Muscle of back (tissue), 11 donors: ENCODE data around the gene B3GAT2. TPM values are rescaled to one million over a fixed set of nuclear protein-coding genes. Genes with fewer than 3 reads are reported as not detected.

Experiments
- DNase-seq, 3 donors: peaks; one replicate each; pipeline versions ENCODE4 v3.0.0 to v3.0.0-alpha.2; 2013
- polyA plus RNA-seq, 10 donors: library from polyadenylated mRNA; unstranded; fragments of 120-200 nt; gene quantifications; one replicate each; pipeline ENCODE4 v1.2.1, GENCODE V29; 2013; ENCODE audit not compliant: insufficient read length in 10 of 10

Gene B3GAT2
- polyA plus RNA-seq, 10 donors: 1.4 to 5.9 (median 2.5) TPM

DNA sequence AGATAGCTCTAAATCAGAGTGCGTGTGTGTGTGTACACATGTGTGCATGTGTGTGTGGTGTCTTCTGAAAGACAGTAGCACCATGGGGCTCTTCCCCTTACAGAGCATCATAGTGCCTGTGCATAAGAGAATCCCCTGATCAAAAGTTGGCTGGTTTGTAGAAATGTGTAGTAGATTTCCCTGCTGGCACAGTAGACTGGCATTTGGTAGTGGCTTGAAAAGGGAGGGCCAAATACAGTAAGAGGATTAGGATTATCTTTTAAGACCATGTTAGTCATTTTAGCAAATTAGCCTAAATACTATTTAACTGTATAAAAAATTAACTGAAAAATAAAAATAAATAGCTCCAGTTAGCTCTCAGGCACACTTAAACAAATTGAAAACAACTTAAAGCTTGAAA is 112.6 kb downstream of the B3GAT2 start:
- no peak for DNase-seq

DNA sequence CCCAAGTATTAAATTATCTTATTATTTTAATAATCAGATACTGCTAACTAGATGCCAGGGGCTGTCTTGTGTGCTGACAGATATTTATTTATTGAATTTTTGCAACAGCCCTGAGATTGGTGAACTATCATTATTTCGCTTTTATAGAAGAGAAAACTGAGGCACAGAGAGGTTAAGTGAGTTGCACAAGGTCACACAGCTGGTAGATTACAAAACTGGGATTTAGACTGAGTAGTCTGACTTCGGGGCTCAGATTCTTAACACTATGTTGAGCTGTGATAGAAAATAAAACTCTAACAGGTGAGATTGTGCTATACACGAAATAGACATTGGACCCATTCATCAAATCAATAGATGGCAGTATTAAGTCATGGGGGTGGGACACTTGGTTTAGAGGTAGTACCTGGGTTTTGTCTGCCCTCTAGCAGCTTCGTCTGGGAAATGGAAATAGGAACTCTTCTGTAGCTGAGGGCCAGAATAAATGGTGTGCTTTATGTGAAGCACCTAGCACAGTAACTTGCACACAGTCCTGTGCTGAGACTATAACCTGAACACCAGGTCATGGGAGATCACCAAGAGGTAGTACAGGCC is 113.4 kb downstream of the B3GAT2 start:
- DNase-seq: no peak

DNA sequence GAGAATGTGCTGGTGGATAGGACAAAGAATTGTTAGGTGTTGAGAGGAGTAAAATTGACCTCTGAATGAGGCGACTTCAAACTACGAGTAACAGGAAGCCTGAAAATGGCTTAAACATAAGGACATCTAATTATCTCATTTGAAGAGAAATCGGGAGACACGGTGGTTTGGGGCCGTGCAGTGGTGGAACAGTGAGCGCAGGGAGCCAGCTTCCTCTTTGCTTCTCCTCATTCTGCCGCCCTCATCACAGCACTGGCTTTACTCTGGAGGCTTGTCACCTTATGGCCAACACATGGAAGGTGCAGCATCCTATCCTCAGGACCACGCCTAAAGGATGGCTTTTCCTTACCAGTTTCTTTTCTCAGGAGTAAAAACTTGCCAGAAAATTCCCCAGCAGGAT is 114.3 kb downstream of the B3GAT2 start:
- DNase-seq: no peak

DNA sequence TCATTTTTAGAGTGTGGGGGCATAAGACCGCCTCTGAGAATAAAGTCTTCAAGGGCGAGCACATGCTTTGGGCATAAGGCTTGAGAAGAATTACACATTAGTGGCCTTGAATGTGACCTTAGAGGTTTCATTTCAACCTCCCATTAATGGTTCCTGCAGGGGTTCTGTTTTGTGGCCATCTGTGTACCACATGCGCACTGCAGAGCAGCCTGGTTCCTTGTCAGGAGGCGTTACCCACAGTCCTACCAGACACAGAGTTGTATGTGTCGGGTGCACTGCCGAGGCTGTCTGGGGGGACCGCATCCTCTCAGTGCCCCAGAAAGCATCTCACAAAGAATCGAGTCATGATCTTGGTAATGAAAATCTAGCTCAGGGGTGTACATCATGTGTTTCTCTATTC is 115.7 kb downstream of the B3GAT2 start:
- DNase-seq: no peak

DNA sequence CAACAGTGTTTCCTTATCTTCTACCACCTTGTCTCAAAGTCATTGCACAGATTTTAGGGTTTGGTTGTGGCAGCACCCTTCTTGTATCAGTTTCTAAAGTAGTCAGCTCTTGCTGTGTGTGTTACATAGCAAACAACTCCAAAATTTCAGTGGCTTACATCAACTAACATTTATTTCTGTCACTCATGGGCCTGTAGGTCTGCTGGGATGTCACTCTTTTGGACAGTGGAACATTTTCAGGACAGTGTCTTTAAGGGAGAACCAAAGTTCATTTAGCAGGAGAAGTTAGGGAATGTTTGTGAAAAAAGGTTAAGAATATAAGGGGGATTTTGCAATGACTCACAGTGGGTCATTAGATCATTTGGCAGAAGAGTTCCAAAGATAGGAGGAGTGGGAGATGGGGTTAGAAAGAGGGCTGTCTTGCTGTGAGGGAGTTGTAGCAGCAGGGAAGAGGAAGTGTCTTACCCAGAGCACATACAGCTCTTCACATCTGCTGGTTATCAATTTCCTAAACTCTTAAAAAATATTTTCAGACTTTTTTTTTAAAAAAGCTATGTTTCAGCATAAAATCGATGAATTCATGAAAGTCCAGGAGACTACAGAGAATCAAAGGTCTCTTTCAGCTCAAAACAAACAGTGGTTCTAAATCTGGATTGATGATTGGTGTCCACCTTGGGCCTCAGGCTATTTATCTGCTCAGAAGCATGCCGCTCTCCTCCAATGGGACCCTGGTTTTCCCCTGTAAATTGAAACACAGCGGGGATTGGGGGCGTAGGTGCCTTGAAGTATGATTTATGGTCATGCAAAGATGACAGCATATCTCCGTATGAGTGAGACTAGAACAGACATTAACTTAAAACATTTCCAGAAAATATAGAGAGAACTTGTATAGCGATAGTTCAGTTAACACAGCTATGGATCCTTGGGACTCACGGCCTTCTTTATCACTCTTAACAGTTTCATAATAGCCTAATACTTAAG is 117.3 kb downstream of the B3GAT2 start:
- DNase-seq: no peak

DNA sequence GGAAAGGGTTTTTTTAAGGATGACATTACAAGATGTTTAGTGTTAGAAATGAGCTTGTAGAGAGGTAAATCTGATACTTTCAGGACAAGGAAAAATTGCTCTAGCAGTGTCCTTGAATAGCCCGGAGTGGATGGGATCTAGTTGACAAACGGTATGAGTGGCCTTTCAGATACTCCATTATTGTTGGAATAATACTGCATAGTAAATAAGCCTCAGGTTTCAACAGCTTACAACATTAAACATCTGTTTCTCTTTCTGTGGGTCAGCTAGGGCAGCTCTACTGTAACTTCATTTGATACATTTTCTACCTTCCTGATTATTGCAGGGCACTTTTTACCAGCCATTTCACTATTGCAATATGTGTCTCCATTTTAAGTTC is 118.0 kb downstream of the B3GAT2 start:
- DNase-seq: no peak

DNA sequence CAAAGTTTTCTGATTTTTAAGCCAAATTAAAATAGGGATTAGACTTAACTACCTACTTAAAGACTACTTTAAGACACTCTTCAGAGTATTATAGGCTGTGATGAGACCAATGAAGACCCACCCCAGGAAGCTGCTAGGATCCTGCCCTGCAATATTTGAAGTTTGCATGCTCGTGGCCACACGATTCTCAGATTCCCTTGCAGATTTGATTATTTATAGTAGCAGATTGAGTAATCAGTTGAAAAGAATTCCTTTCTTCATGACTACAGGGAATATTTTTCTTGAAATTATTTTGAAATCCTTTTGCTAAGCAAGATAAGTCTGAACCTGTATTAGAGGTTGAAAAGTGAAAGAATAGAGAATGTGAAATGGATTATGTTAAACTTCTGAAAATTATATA is 122.3 kb downstream of the B3GAT2 start:
- DNase-seq: no peak

DNA sequence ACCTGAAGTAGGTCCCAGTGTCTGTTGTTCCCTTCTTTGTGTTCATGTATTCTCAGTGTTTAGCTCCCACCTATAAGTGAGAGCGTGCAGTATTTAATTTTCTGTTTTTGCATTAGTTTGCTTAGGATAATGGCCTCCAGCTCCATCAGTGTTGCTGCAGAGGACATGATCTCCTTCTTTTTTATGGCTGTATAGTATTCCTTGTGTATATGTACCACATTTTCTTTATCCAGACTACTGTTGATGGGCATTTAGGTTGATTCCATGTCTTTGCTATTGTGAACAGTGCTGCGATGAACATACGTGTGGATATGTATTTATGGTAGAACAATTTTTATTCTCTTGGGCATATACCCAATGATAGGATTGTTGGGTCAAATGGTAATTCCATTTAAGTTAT is 125.4 kb downstream of the B3GAT2 start:
- DNase-seq: no peak

DNA sequence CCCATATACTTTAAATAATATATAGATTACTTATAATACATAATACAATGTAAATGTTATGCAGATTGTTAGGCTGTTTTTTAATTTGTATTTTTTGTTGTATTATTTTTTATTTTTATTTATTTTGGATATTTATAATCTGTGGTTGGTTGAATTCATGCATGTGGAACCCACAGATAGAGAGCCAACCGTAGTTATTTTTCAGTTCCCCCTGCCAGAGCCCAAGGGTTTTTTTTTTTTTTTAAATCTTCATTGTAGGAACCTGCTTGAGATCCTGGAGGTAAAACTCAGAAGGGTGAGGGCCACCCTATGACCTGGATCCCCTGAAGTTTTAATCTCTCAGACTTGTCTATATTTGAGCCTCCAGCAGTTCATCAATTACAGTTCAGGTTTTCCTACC is 133.2 kb downstream of the B3GAT2 start:
- DNase-seq: no peak

DNA sequence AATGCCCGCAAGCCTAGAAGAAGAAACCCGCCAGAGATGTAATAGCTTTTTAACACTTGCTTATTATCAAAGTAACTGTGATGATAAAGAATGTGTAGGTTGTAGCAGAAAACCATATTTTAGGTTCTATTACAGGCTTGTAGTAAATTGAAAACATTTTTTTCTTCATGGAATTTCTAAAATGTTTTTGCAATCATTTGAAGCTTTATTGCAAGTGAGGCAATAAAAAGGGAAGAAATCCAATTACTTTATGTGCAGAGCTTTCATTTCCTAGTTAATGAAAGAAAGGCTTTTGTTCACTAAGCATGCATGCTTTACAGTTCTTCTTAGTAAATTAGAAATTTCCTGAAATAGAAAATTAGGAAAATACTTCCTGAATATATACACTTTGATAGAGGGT is 135.1 kb downstream of the B3GAT2 start:
- DNase-seq: no peak

DNA sequence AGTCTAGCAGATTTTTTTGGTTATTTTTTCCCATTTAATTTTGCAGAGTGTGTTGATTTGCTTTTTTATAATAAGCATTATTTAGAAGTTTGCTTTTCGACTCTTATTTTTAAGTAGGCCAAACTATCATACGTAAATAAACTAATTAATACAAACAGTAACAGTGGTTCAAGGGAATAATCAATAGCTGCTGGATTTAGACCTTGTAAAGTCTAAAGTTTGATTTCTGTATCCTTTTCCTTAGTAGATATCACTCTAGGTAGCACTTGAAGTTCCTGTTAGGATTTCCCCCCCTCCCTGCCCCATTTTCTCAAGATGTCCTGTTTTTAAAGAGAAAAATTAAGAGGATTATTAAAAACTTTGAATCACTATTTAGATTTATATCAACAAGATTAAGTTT is 136.1 kb downstream of the B3GAT2 start:
- no peak for DNase-seq

DNA sequence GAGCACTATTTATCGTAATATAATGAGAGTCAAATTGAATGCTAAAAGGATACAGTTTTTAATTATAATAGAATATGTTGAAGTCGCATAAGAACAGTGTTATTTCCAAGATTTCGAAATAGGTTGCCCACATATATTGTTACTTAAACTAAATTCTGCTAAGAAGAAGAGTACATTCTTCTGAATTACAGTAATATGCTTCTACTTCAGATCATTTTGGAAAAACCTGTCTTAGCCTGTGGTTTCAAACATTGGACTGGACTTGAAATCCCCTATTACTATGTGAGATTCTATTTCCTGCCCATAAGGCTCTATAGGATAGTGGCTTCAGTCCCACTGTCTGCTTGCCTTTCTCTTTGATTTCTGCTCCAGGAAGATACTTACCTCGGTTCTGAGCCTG is 137.2 kb downstream of the B3GAT2 start:
- DNase-seq: no peak

DNA sequence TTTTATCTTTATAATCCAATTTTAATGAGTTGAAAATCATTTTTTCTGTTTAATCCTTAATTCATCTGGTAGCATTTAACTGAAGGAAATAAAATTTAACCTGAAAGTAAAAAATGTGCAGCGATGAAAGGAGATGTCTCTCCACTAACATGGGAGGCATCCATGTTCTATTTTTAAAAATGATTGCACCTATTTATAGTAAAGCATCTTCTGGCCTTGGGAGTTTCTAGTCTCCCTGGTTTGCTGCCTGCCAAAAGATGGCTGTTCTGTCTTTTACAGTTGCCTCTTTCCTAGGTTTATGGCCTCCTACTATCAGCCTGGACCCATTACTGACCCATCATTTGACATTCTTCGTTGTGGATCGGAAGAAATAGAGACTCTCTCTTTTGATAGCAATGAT is 143.0 kb downstream of the B3GAT2 start:
- DNase-seq: no peak

DNA sequence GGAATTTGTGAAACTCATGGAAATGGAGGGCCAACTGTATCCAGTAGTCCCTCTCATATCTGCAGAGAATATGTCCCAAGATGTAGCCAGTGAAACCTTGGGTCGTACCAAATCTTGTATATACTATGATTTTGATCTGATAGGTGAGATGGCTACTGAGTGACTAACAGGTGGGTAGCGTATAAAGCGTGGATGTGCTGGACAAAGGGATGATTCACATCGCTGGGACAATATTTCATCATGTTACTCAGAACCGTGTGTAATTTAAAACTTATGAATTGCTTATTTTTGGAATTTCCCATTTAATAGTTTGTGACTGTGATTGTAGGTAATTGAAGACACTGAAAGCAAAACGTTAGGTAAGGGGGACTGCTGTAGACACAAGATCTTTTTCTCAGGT is 145.1 kb downstream of the B3GAT2 start:
- DNase-seq: no peak
